PC-9 (cell line): ENCODE data around the gene EPHA3.

Experiments used
- EZH2 ChIP-seq: fragments of 200-600 bp; sonication (generic); IDR thresholded peaks from 2 replicates; pipeline ENCODE4 v1.8.0; 2017; ENCODE audit warnings: antibody characterized with exemption, low read depth
- TF ChIP-seq, protein P1 (sequence below): fragments of 200-600 bp; sonication (generic); conservative IDR thresholded peaks from 2 replicates; pipeline ENCODE4 v1.6.1; 2017; ENCODE audit warnings: mixed run types, antibody characterized with exemption, mild to moderate bottlenecking, moderate library complexity

DNA sequence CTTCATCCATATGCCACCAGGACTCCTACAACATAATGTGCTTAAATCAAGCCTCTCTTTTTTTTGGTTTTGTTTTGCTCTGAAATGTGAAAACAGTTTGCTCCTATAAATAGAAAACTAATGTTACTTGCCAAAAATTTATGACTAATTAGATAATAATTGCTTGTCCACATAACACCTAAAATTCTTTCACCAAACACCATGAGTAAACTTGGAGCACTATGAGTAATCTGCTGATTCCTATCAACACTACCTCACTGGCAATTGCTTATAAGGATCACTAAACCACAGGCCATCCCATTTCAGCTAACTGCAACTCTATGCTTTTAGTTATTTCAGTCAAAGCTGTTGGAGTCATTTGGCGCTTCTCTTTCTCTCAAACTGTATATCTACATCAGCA is 252.7 kb downstream of the EPHA3 start:
- TF ChIP-seq, protein P1, sequence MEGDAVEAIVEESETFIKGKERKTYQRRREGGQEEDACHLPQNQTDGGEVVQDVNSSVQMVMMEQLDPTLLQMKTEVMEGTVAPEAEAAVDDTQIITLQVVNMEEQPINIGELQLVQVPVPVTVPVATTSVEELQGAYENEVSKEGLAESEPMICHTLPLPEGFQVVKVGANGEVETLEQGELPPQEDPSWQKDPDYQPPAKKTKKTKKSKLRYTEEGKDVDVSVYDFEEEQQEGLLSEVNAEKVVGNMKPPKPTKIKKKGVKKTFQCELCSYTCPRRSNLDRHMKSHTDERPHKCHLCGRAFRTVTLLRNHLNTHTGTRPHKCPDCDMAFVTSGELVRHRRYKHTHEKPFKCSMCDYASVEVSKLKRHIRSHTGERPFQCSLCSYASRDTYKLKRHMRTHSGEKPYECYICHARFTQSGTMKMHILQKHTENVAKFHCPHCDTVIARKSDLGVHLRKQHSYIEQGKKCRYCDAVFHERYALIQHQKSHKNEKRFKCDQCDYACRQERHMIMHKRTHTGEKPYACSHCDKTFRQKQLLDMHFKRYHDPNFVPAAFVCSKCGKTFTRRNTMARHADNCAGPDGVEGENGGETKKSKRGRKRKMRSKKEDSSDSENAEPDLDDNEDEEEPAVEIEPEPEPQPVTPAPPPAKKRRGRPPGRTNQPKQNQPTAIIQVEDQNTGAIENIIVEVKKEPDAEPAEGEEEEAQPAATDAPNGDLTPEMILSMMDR: no peak
- no peak for TF ChIP-seq EZH2
